8988T (cell line): ENCODE data around the gene KLHL12.

Source experiments
- DNase-seq: peaks from one replicate; pipeline ENCODE4 v3.0.0; 2011

The KLHL12 gene

GRCh38 chr1:202926581-202927491 is at the start of gene KLHL12:
Gene KLHL12, minus strand, starts transcription at chr1:202927234. Its CDS starts 2,072 bp downstream, at chr1:202925162.
- DNase-seq = peak; percentile 82

GRCh38 chr1:202976633-202977032 is 49.6 kb upstream of the KLHL12 start:
- DNase-seq = no peak

- DNase-seq = no peak
These were observed 47.8 kb upstream of the KLHL12 start for GRCh38 chr1:202974856-202975255.

GRCh38 chr1:202972046-202972445 is 45.0 kb upstream of the KLHL12 start:
- DNase-seq = no peak

- DNase-seq = peak; percentile 57
These were observed 41.9 kb upstream of the KLHL12 start for GRCh38 chr1:202968895-202969295.

- no peak for DNase-seq
These were observed 41.3 kb upstream of the KLHL12 start for GRCh38 chr1:202968351-202968750.

GRCh38 chr1:202967684-202968281 is 40.7 kb upstream of the KLHL12 start:
- DNase-seq = no peak

- DNase-seq = no peak
These were observed 39.2 kb upstream of the KLHL12 start for GRCh38 chr1:202966006-202966898.

- DNase-seq = no peak
These were observed 38.4 kb upstream of the KLHL12 start for GRCh38 chr1:202965422-202965821.

GRCh38 chr1:202964791-202965410 is 37.9 kb upstream of the KLHL12 start:
- DNase-seq = no peak

- DNase-seq = no peak
These were observed 34.3 kb upstream of the KLHL12 start for GRCh38 chr1:202961220-202961880.

GRCh38 chr1:202959276-202959620 is 32.2 kb upstream of the KLHL12 start:
- DNase-seq = peak; percentile 39

- DNase-seq = no peak
These were observed 31.7 kb upstream of the KLHL12 start for GRCh38 chr1:202958544-202959275.

GRCh38 chr1:202957733-202958543 is 30.9 kb upstream of the KLHL12 start, which contains the start of gene ADIPOR1:
Gene ADIPOR1, minus strand, starts transcription at chr1:202958312. Its CDS starts 7,242 bp downstream, at chr1:202951070.
- peak; percentile 97 for DNase-seq

GRCh38 chr1:202956969-202957368 is 29.9 kb upstream of the KLHL12 start:
- DNase-seq = no peak

GRCh38 chr1:202954057-202954745 is 27.2 kb upstream of the KLHL12 start:
- DNase-seq = no peak

GRCh38 chr1:202953392-202953791 is 26.4 kb upstream of the KLHL12 start:
- no peak for DNase-seq

GRCh38 chr1:202952818-202953217 is 25.8 kb upstream of the KLHL12 start:
- DNase-seq = no peak

GRCh38 chr1:202952099-202952498 is 25.1 kb upstream of the KLHL12 start:
- DNase-seq = no peak

GRCh38 chr1:202951437-202951836 is 24.4 kb upstream of the KLHL12 start:
- DNase-seq = no peak
